Measurements from ENCODE around the gene NDUFB11. TPM values are rescaled to one million over a fixed set of nuclear protein-coding genes. Genes with fewer than 3 reads are reported as not detected.

The NDUFB11 gene
- total and polyA plus RNA-seq, 2 donors (not counting 3 experiments of a cell fraction or from before 2014, with no cell fraction given): 65.2 to 88.0 TPM

GRCh38 chrX:47189906-47190305, 45.4 kb upstream of the NDUFB11 start:
- POLR2A ChIA-PET: no interaction called here
- dilution Hi-C loops (cut with MboI; ENCODE audit: extremely low pct_ligation_motif_present, low sequenced_read_pairs): no loop called here
- BruUV-seq (replicated peaks): no TSS peak

GRCh38 chrX:47187106-47187677, 42.7 kb upstream of the NDUFB11 start:
- no peak for FAIRE-seq
- BruUV-seq (replicated peaks): no TSS peak
- POLR2A ChIA-PET: no interaction called here

More at GRCh38 chrX:47189906-47190305, 45.4 kb upstream of the NDUFB11 start:
- no peak overlapping the region for H3K4me3 ChIP-seq (replicated peaks in 1 of 3; ENCODE audit: insufficient read depth in 1 of 3, low read depth in 1 of 3, low read length in 3 of 3)
- CTCF ChIA-PET: interaction anchor here (3.4 kb wide), 1 partner anchor 194 kb away, joined by 17 read pairs; no protein-coding TSS in a partner anchor
- TF ChIP-seq GATA2 (IDR thresholded peaks at IDR 0.05; ENCODE audit: insufficient read depth, insufficient read length, low read depth, low read length) (no peak), POLR2A (IDR thresholded peaks at IDR 0.05; ENCODE audit: low read depth, low read length) (no peak), MYC (IDR thresholded peaks at IDR 0.05; ENCODE audit: low read depth, low read length) (no peak)
- no peak for FAIRE-seq
- H2AFZ ChIP-seq (ENCODE audit: low read depth, low read length): no peak overlapping the region
- H3K4me1 ChIP-seq (ENCODE audit: control insufficient read depth, extremely low read depth, insufficient read depth, low read length): peaks cover 16% of the 10 kb centered on the region
- no peaks in the 10 kb centered on the region for H3K27me3 ChIP-seq (ENCODE audit: control insufficient read depth in 2 of 2, insufficient read depth in 2 of 2, low read length in 2 of 2)
- H3K79me2 ChIP-seq (ENCODE audit: control insufficient read depth, insufficient read depth, low read length): peaks cover 21% of the 10 kb centered on the region
- no peaks in the 10 kb centered on the region for H3K9me1 ChIP-seq (replicated peaks; ENCODE audit: control insufficient read depth, extremely low read depth, insufficient read depth, low read length)
- H3K9ac ChIP-seq (replicated peaks; ENCODE audit: extremely low read depth, insufficient read depth, low read length): no peak overlapping the region
- H3K36me3 ChIP-seq (ENCODE audit: control insufficient read depth in 2 of 2, extremely low read depth in 1 of 2, insufficient read depth in 2 of 2, low read length in 2 of 2): peaks cover 0 to 14% of the 10 kb centered on the region in 2 experiments
- H4K20me1 ChIP-seq (replicated peaks; ENCODE audit: control insufficient read depth, extremely low read depth, insufficient read depth, low read length): no peaks in the 10 kb centered on the region
- no peaks in the 10 kb centered on the region for H3K9me3 ChIP-seq (replicated peaks; ENCODE audit: control insufficient read depth, insufficient read depth, low read length)
- intact Hi-C loops (cut with micrococcal nuclease): loop anchor here (5.0 kb wide), 1 partner anchor 447 kb away; no protein-coding TSS in a partner anchor
- H3K4me2 ChIP-seq (ENCODE audit: insufficient read depth, low read length): no peak overlapping the region
- no peak overlapping the region for H3K27ac ChIP-seq (ENCODE audit: insufficient read depth, low read depth, low read length)
- DNase-seq (ENCODE audit: low read depth, low spot score): no peak

More at GRCh38 chrX:47187106-47187677, 42.7 kb upstream of the NDUFB11 start:
- intact Hi-C loops (cut with micrococcal nuclease) (no loop called here), dilution Hi-C loops (cut with MboI; ENCODE audit: extremely low pct_ligation_motif_present, low sequenced_read_pairs) (no loop called here)
- Histone ChIP-seq H3K4me2 (ENCODE audit: insufficient read depth, low read length) (no peak overlapping the region), H3K4me1 (ENCODE audit: control insufficient read depth, extremely low read depth, insufficient read depth, low read length) (peaks cover 10% of the 10 kb centered on the region), H3K36me3 (ENCODE audit: control insufficient read depth in 2 of 2, extremely low read depth in 1 of 2, insufficient read depth in 2 of 2, low read length in 2 of 2) (peaks cover 0 to 19% of the 10 kb centered on the region in 2 experiments), H3K27me3 (ENCODE audit: control insufficient read depth in 2 of 2, insufficient read depth in 2 of 2, low read length in 2 of 2) (no peaks in the 10 kb centered on the region), H3K79me2 (ENCODE audit: control insufficient read depth, insufficient read depth, low read length) (peaks cover 9% of the 10 kb centered on the region), H2AFZ (ENCODE audit: low read depth, low read length) (no peak overlapping the region), H3K4me3 (replicated peaks in 1 of 3; ENCODE audit: insufficient read depth in 1 of 3, low read depth in 1 of 3, low read length in 3 of 3) (no peak overlapping the region), H3K9me3 (replicated peaks; ENCODE audit: control insufficient read depth, insufficient read depth, low read length) (no peaks in the 10 kb centered on the region), H3K27ac (ENCODE audit: insufficient read depth, low read depth, low read length) (no peak overlapping the region), H3K9me1 (replicated peaks; ENCODE audit: control insufficient read depth, extremely low read depth, insufficient read depth, low read length) (no peaks in the 10 kb centered on the region), H3K9ac (replicated peaks; ENCODE audit: extremely low read depth, insufficient read depth, low read length) (no peak overlapping the region), H4K20me1 (replicated peaks; ENCODE audit: control insufficient read depth, extremely low read depth, insufficient read depth, low read length) (no peaks in the 10 kb centered on the region)
- TF ChIP-seq POLR2AphosphoS5 (IDR thresholded peaks at IDR 0.05; ENCODE audit: insufficient read depth, low read depth, low read length): no peak
- TF ChIP-seq FOS (IDR thresholded peaks at IDR 0.05; ENCODE audit: borderline replicate concordance, insufficient read depth, low read length): no peak
- TF ChIP-seq POLR2A (IDR thresholded peaks at IDR 0.05; ENCODE audit: low read depth, low read length): no peak
- no peak for TF ChIP-seq EZH2 (IDR thresholded peaks at IDR 0.05; ENCODE audit: borderline replicate concordance, low read depth, low read length, severe bottlenecking)
- no peak for TF ChIP-seq JUN (IDR thresholded peaks at IDR 0.05; ENCODE audit: borderline replicate concordance, insufficient read depth, insufficient read length, low read depth)
- no peak for TF ChIP-seq CTCF (IDR thresholded peaks at IDR 0.05; ENCODE audit: extremely low read depth in 1 of 2, insufficient read depth in 1 of 2, low read depth in 1 of 2, low read length in 2 of 2)
- TF ChIP-seq GATA2 (IDR thresholded peaks at IDR 0.05; ENCODE audit: insufficient read depth, insufficient read length, low read depth, low read length): no peak
- TF ChIP-seq MAX (IDR thresholded peaks at IDR 0.05; ENCODE audit: insufficient read depth, insufficient read length): no peak
- TF ChIP-seq MYC (IDR thresholded peaks at IDR 0.05; ENCODE audit: low read depth, low read length): no peak
- DNase-seq (ENCODE audit: low read depth, low spot score): no peak
- CTCF ChIA-PET: no interaction called here
